Neural crest cell (in vitro differentiated cells): ENCODE data around the gene TBXAS1. TPM values are rescaled to one million over a fixed set of nuclear protein-coding genes. Genes with fewer than 3 reads are reported as not detected.

Experiments used
- DNase-seq: peaks from one replicate; pipeline ENCODE4 v3.0.0; 2021; ENCODE audit warnings: low read depth, mixed read lengths, low spot score
- H3K27ac Mint-ChIP-seq: one replicate; pipeline ENCODE4 v1.8.0; 2021; ENCODE audit warnings: mild to moderate bottlenecking, mixed read lengths; ENCODE audit not compliant: unreplicated experiment
- H3K27me3 Mint-ChIP-seq: 2 replicates; pipeline ENCODE4 v1.8.0; 2021; ENCODE audit warnings: low read depth, mild to moderate bottlenecking, mixed read lengths
- H3K36me3 Mint-ChIP-seq: 2 replicates; pipeline ENCODE4 v1.8.0; 2021; ENCODE audit warnings: low read depth, mild to moderate bottlenecking, mixed read lengths
- H3K4me1 Mint-ChIP-seq: 2 replicates; pipeline ENCODE4 v1.8.0; 2021; ENCODE audit warnings: mixed read lengths
- H3K4me3 Mint-ChIP-seq: one replicate; pipeline ENCODE4 v1.8.0; 2021; ENCODE audit warnings: mild to moderate bottlenecking, mixed read lengths
- H3K9me3 Mint-ChIP-seq: 2 replicates; pipeline ENCODE4 v1.8.0; 2021; ENCODE audit warnings: mixed read lengths
- CTCF ChIP-seq: fragments of 200-600 bp; sonication (generic); conservative IDR thresholded peaks from 2 replicates; pipeline ENCODE4 v1.5.0; 2021; ENCODE audit warnings: antibody characterized with exemption, mild to moderate bottlenecking
- total RNA-seq: library from RNA; stranded (reverse); gene quantifications from 2 replicates; pipeline ENCODE4 v1.2.1, GENCODE V29; 2021

TBXAS1 gene
- total RNA-seq, 1 donor from 2014 or later: 5.7 TPM

GRCh38 chr7:139959285-139959628, 130.2 kb downstream of the TBXAS1 start:
- TF ChIP-seq CTCF: no peak
- Mint-ChIP-seq H3K4me1 (peaks cover 8% of the 10 kb centered on the region), H3K36me3 (no peaks in the 10 kb centered on the region), H3K27ac (no peak overlapping the region), H3K9me3 (no peaks in the 10 kb centered on the region), H3K27me3 (no peaks in the 10 kb centered on the region), H3K4me3 (no peak overlapping the region)
- DNase-seq: no peak

GRCh38 chr7:139959718-139960117, 130.7 kb downstream of the TBXAS1 start:
- Mint-ChIP-seq H3K9me3 (no peaks in the 10 kb centered on the region), H3K4me3 (no peak overlapping the region), H3K36me3 (no peaks in the 10 kb centered on the region), H3K27me3 (no peaks in the 10 kb centered on the region), H3K27ac (no peak overlapping the region), H3K4me1 (peaks cover 8% of the 10 kb centered on the region)
- DNase-seq: no peak
- no peak for TF ChIP-seq CTCF

GRCh38 chr7:139960157-139960556, 131.1 kb downstream of the TBXAS1 start:
- Mint-ChIP-seq H3K27ac (no peak overlapping the region), H3K4me3 (no peak overlapping the region), H3K4me1 (peaks cover 8% of the 10 kb centered on the region), H3K36me3 (no peaks in the 10 kb centered on the region), H3K27me3 (no peaks in the 10 kb centered on the region), H3K9me3 (no peaks in the 10 kb centered on the region)
- TF ChIP-seq CTCF: no peak
- no peak for DNase-seq

- no peak for DNase-seq
- H3K27ac Mint-ChIP-seq: no peak overlapping the region
- peaks cover 24% of the 10 kb centered on the region for H3K4me1 Mint-ChIP-seq
- no peaks in the 10 kb centered on the region for H3K9me3 Mint-ChIP-seq
- H3K36me3 Mint-ChIP-seq: no peaks in the 10 kb centered on the region
- no peak overlapping the region for H3K4me3 Mint-ChIP-seq
- no peak for TF ChIP-seq CTCF
- no peaks in the 10 kb centered on the region for H3K27me3 Mint-ChIP-seq
Observed at GRCh38 chr7:139965942-139966628, 137.0 kb downstream of the TBXAS1 start.

- Mint-ChIP-seq H3K27me3 (no peaks in the 10 kb centered on the region), H3K36me3 (no peaks in the 10 kb centered on the region), H3K9me3 (no peaks in the 10 kb centered on the region), H3K4me1 (peaks cover 30% of the 10 kb centered on the region), H3K4me3 (no peak overlapping the region), H3K27ac (no peak overlapping the region)
- no peak for TF ChIP-seq CTCF
- DNase-seq: no peak
Observed at GRCh38 chr7:139966949-139967348, 137.9 kb downstream of the TBXAS1 start.
